GM18507 (cell line): ENCODE measurements around the gene CALCB.
"Not testable (repeated sequence)": the region's sequence is repeated elsewhere in the genome, so short reads cannot be mapped to it uniquely, and the experiment has no call there.

Experiments
- DNase-seq: peaks from one replicate; pipeline ENCODE4 v3.0.0; 2011; ENCODE audit warnings: low read depth; ENCODE audit not compliant: insufficient read length; ENCODE audit errors: extremely low spot score
- FAIRE-seq: peaks from 2 replicates; lab custom pipeline; 2011; peaks lifted over from hg19 to GRCh38; lab: Jason Lieb, UNC

The CALCB gene, protein sequence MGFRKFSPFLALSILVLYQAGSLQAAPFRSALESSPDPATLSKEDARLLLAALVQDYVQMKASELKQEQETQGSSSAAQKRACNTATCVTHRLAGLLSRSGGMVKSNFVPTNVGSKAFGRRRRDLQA

DNA sequence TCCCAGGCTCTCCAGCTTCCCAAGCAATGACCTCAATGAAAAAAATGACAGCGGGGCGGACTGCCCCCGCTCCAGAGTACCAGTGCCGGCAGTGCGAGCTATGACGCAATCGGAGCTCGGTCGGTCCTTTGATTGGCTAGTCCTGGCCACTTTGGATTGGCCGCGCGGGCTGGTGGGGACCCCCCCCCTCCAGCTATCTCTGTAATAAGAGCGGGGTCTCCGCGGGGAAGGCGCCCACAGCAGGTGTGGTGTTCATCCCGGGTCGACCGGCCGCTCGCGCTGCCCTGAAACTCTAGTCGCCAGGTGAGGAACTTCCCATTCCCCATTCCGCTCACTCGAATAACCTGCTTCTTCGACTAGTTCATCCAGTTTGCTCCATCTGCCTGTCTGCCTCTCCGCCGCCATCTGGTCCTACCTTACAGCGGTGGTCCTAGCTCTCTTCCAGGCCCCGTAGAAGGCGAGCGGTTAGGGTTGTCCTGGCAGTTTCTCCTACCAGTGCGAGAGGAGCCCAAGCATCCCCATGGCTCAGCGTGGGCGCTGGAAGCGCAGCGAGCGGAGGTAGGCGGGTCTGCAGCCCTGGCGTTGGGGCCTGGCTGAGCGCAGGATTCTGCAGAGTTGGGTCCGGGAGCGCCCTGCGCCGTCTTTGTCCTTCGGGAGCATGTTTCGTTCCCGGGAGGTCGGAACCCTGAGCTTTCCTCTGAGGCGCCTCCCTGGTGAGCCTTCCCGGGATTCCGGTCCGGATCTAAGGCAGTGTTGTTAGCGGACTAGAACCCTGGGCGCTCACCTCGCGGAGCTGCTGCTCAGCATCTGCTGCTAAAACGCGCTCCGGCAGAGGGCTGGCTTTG lies at the start of gene CALCB:
CALCB (plus strand) TSS at position 233 of the 845 bp plus-strand sequence. CDS start 1,126 bp downstream, outside the sequence.
- no peak for FAIRE-seq
- DNase-seq = no peak

DNA sequence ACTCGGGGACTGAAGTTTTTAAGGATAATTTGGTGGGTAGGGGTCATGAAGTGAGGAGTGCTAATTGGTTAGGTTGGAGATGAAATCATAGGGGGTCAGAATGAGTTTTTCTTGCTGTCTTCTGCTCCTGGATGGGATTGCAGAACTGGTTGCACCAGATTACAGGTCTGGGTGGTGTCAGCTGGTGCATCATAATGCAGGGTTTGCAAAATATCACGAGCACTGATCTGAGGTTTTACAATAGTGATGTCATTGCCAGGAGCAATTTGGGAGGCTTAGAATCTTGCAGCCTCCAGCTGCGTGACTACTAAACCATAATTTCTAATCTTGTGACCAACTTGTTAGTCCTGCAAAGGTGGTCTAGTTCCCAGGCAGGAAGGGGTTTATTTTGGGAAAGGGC lies 46.4 kb upstream of the CALCB start:
- FAIRE-seq = no peak
- no peak for DNase-seq

DNA sequence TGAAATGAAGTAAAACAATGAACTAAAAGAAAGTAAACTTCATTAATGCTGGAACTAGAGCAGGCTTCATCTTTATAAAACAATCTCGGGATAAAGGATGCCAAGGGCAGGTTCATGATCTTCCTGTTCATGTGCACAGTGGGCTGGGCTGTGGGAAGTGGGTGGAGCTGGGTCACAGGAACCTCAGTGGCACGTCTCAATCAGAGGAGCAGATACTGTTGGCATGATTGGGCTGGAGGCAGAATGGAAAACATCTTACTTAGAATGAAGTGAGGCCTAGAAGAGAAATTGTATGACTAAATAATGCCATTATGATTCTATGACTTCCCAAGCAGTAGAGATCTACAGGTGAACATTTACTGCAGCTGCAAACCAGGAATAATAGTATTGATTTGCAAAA lies 45.4 kb upstream of the CALCB start:
- DNase-seq = no peak
- FAIRE-seq = no peak

GRCh38 chr11:15028379-15028778 lies 45.0 kb upstream of the CALCB start:
- no peak for DNase-seq
- FAIRE-seq = no peak

DNA sequence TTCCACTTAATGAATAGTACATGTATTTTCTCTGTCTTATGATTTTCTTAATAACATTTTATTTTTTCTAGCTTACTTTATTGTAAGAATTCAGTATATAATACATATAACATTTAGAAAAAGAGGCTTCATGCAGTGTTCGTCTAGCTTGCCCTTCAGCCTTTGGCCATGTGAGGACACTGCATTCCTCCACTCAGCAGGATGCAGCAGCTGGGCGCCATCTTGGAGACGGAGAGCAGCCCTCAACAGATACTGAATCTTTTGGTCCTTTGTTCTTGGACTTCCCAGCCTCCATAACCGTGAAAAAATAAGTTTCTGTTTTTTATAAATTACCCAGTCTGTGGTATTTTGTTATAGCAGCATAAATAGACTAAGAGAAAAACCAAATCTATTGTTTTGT lies 41.4 kb upstream of the CALCB start:
- not testable (repeated sequence) for DNase-seq, FAIRE-seq

GRCh38 chr11:15034687-15035267 lies 38.6 kb upstream of the CALCB start:
- DNase-seq = no peak
- no peak for FAIRE-seq

GRCh38 chr11:15035283-15035682 lies 38.1 kb upstream of the CALCB start:
- DNase-seq = no peak

DNA sequence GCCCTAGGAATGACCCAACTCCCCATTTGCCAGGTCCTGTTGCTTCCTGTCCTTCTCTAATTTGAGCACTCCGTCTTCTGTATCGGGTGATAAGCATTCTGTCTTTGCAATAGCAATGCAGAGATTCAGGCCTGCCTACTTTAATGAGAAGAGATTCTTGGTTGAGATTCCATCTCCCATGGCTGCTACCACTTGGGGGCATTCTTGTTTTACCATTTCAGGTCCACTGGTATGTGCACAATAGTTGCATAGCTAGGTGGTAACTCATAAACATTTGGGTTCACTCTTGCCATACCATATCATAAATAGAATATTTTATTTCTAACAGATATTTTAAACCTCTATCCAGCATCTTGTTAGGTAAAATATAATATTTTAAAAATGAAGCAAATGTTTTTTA lies 34.4 kb upstream of the CALCB start:
- no peak for FAIRE-seq
- DNase-seq = no peak

More at GRCh38 chr11:15035283-15035682, 38.1 kb upstream of the CALCB start:
- FAIRE-seq = no peak

DNA sequence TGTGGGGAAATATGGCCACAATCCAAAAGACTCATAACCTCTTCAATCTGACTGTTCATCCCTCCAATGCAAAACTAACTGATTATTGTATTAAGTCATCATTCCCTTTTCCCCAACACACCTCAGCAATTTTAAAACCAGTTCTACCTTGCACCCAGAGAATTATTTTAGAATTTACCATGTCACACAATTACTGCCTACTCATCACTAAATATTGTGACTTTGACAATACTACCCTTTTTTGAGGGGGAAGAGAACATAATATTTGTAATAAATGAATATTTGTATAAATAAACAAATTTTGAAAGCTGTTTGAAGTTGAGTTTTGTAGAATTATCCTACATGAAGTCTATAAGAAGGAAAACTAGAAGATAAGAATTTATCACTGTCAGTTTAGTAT lies 28.2 kb upstream of the CALCB start:
- DNase-seq (no peak), FAIRE-seq (no peak)

GRCh38 chr11:15045891-15046290 lies 27.5 kb upstream of the CALCB start:
- FAIRE-seq = no peak

GRCh38 chr11:15046673-15047072 lies 26.7 kb upstream of the CALCB start:
- not testable (repeated sequence) for DNase-seq, FAIRE-seq

More at GRCh38 chr11:15045891-15046290, 27.5 kb upstream of the CALCB start:
- no peak for DNase-seq

- FAIRE-seq (no peak), DNase-seq (no peak)
Observed at GRCh38 chr11:15048616-15049015, 24.8 kb upstream of the CALCB start.

DNA sequence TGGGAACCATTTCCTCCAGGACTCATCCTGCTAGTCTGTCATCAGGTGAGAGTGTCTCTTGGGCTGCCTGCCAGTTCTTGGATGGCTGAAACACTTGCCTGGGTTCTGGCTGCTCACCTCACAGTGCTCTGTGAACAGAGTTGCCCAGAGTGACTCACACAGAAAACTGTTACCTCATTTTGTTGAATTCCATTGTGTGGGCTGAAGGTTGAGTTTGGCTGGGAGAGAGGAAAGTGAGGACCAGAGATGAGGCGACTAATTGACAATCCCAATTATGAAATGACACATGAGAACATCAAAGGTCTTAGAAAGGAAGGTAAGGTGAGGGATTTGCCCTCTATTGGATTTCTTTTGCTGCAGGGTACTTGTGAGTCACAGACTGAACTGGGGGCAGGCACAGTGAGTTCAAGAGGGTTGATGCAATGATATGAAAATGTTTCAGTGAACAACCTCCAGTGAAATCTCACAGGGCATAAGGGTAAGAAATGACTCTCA lies 20.2 kb upstream of the CALCB start:
- no peak for FAIRE-seq
- no peak for DNase-seq

DNA sequence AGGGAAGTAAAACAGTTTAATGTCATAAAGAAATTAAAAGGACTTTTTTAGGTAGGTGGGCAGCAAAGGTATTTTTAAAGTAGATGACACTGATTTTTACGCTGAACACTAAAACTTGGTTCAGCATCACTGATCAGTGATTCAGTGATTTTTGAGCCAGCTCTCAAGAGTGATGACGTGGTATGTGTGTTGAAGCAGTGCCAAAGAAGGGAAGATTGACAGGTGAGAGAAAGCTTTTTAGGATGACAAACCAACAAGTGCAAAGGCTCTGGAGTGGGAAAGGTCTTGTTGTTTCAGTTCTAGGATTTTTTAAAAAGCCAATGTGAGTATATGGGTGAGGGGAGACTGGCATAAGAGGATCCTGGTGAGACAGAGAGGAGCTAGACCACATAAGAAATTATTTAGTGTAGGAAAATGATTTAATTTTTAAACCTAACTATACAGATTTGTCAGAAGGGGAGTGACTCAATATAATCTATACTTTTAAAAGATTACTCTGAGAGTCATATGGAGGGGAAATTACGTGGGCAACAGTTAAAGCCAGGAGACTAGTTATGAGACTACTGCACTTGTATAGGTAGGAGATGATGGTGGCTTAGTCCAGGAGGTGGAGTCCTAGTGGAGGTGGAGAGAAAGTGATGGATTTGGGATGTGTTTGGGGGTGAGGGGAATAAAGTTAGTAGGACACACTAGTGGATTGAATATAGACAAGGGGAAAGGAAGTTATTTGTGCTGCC lies 17.6 kb upstream of the CALCB start:
- no peak for FAIRE-seq
- no peak for DNase-seq

- FAIRE-seq = no peak
- DNase-seq = no peak
Observed at GRCh38 chr11:15057329-15057728, 16.1 kb upstream of the CALCB start.

DNA sequence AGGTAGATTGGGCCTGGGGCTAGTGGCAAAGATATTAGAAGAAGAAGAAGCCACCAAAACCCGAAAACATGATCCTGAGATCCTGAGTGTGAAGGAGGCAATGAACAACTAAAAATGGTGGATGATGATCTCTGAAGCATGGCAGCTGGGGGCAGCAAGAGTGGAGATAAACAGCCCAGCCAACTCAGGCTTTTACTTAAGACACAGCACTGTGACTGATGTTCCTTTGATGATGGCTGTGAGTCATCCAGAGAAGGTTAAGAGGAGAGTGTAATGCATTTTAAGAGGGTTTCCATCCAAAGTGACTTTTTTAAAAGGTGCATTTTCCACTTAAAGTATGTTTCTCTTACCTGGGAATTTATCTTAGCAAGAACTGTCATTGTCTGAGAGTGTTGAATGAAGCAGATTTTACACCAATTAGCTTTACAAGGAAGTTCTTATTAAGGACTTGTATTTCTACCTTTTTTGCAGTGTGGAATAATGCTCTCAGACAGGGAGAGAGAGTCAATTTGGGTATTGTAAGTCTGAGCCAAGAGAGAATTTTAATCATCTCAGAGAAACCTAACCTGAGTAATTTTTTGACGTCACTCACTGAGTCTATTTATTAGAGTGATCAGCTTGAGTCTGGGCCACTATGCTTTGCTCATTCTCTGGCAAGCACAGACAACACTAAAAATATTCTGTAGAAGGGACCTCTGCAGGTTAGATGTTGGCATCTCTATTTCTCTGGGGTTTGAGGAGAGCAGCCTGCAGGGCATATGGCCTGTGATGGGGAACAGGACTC lies 14.1 kb upstream of the CALCB start:
- DNase-seq = no peak

GRCh38 chr11:15062599-15062998 lies 10.8 kb upstream of the CALCB start:
- no peak for FAIRE-seq
- DNase-seq = no peak

More for the DNA sequence above, 14.1 kb upstream of the CALCB start:
- no peak for FAIRE-seq

DNA sequence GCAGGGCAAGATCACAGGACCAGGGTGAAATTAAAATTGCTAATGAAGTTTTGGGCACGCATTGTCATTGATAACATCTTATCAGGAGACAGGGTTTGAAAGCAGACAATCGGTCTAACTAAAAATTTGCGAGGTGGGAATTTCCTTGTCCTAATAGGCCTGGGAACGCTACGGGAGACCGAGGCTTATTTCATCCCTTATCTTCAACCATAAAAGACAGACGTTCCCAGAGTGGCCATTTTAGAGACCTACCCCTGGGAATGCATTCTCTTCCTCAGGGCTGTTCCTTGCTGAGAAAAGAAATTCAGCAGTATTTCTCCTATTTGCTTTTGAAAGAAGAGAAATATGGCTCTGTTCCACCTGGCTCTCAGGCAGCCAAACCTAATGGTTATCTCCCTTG lies 3.6 kb upstream of the CALCB start:
- not testable (repeated sequence) for DNase-seq, FAIRE-seq
